DND-41 (cell line): ENCODE results near the gene GDPD1.
"Not testable (repeated sequence)": the region's sequence is repeated elsewhere in the genome, so short reads cannot be mapped to it uniquely, and the experiment has no call there.

Experiments
- ATAC-seq: fragments of 200-7000 bp; cut with Tn5 transposase; 3 replicates; pipeline ENCODE4 v1.9.1; 2021; ENCODE audit warnings: low read depth; ENCODE audit not compliant: insufficient read depth
- DNase-seq: peaks from one replicate; pipeline ENCODE4 v3.0.0-alpha.2; 2020
- H2AFZ ChIP-seq: 2 replicates; pipeline ENCODE4 v1.6.0; 2012; ENCODE audit warnings: low read depth, low read length
- H3K27ac ChIP-seq: 2 replicates; pipeline ENCODE4 v1.5.1; 2012; ENCODE audit warnings: low read length, inconsistent platforms
- H3K27me3 ChIP-seq: fragments of 200-600 bp; sonication (generic); 2 replicates; pipeline ENCODE4 v1.6.0; 2012; ENCODE audit warnings: low read length, mild to moderate bottlenecking, inconsistent platforms; ENCODE audit not compliant: insufficient read depth, poor library complexity
- H3K36me3 ChIP-seq: 2 replicates; pipeline ENCODE4 v1.5.1; 2012; ENCODE audit warnings: low read length, inconsistent platforms; ENCODE audit not compliant: insufficient read depth
- H3K4me1 ChIP-seq: 2 replicates; pipeline ENCODE4 v1.5.1; 2012; ENCODE audit warnings: mild to moderate bottlenecking, low read length; ENCODE audit not compliant: insufficient read depth
- H3K4me2 ChIP-seq: 2 replicates; pipeline ENCODE4 v1.6.0; 2012; ENCODE audit warnings: mild to moderate bottlenecking, moderate library complexity, low read length, inconsistent platforms; ENCODE audit not compliant: insufficient read depth
- H3K4me3 ChIP-seq, 2 experiments: fragments of 200-600 bp in 1 of 2; shearing (Covaris generic) in 1 of 2; 2 replicates each; pipeline ENCODE4 v1.5.1; 2012 to 2016; ENCODE audit warnings: inconsistent platforms in 2 of 2, low read length in 2 of 2, mild to moderate bottlenecking in 2 of 2, low read depth in 1 of 2, moderate library complexity in 1 of 2
- H3K79me2 ChIP-seq: 2 replicates; pipeline ENCODE4 v1.6.0; 2012; ENCODE audit warnings: low read length, inconsistent platforms; ENCODE audit not compliant: insufficient read depth
- H3K9ac ChIP-seq: 2 replicates; pipeline ENCODE4 v1.6.0; 2012; ENCODE audit warnings: low read depth, mild to moderate bottlenecking, inconsistent platforms, low read length, moderate library complexity
- H3K9me3 ChIP-seq: 2 replicates; pipeline ENCODE4 v1.5.1; 2012; ENCODE audit warnings: low read length, moderate library complexity, mild to moderate bottlenecking, inconsistent platforms; ENCODE audit not compliant: insufficient read depth, severe bottlenecking
- H4K20me1 ChIP-seq: 2 replicates; pipeline ENCODE4 v1.6.0; 2012; ENCODE audit warnings: low read length; ENCODE audit not compliant: insufficient read depth
- EZH2 ChIP-seq: IDR thresholded peaks from 3 replicates; pipeline ENCODE4 v1.6.1; 2012; ENCODE audit warnings: borderline replicate concordance, low read depth, mild to moderate bottlenecking, moderate library complexity, low read length, inconsistent platforms; ENCODE audit not compliant: severe bottlenecking
- TF ChIP-seq, protein P1 (sequence below): IDR thresholded peaks from 2 replicates; pipeline ENCODE4 v1.5.1; 2012; ENCODE audit warnings: borderline replicate concordance, low read length, moderate library complexity, mild to moderate bottlenecking; ENCODE audit not compliant: poor library complexity, severe bottlenecking; ENCODE audit errors: extremely low read depth

The GDPD1 gene

DNA sequence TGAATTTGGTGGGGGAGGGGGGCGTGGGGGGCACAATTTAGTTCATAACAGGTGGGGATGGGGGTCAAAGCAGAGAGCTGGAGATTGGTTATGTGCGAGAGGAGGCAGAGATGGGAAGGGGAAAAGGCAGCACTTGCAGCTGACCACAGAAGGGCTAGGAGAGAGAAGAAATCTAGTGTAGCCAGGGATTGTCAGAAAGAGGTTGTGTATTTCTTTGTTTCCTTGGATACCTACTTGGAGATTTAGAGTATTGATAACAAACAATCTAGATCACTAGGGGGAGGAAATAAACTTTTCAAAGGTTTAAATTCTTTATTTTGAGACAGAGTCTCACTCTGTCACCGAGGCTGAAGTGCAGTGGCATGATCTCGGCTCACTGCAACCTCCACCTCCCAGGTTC is 64.0 kb downstream of the GDPD1 start:
- H3K9me3 ChIP-seq: no peaks in the 10 kb centered on the region
- no peak for TF ChIP-seq EZH2
- TF ChIP-seq, protein P1, sequence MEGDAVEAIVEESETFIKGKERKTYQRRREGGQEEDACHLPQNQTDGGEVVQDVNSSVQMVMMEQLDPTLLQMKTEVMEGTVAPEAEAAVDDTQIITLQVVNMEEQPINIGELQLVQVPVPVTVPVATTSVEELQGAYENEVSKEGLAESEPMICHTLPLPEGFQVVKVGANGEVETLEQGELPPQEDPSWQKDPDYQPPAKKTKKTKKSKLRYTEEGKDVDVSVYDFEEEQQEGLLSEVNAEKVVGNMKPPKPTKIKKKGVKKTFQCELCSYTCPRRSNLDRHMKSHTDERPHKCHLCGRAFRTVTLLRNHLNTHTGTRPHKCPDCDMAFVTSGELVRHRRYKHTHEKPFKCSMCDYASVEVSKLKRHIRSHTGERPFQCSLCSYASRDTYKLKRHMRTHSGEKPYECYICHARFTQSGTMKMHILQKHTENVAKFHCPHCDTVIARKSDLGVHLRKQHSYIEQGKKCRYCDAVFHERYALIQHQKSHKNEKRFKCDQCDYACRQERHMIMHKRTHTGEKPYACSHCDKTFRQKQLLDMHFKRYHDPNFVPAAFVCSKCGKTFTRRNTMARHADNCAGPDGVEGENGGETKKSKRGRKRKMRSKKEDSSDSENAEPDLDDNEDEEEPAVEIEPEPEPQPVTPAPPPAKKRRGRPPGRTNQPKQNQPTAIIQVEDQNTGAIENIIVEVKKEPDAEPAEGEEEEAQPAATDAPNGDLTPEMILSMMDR: no peak
- H3K27me3 ChIP-seq: no peaks in the 10 kb centered on the region
- H2AFZ ChIP-seq: no peak overlapping the region
- ATAC-seq (no peak), DNase-seq (no peak)
- no peaks in the 10 kb centered on the region for H4K20me1 ChIP-seq
- H3K9ac ChIP-seq: no peak overlapping the region
- peaks cover 8% of the 10 kb centered on the region; the same call in 1 of the 2 replicates for H3K4me1 ChIP-seq
- H3K4me3 ChIP-seq: no peak overlapping the region
- no peak overlapping the region for H3K4me2 ChIP-seq
- H3K27ac ChIP-seq: no peak overlapping the region
- H3K79me2 ChIP-seq: no peaks in the 10 kb centered on the region
- H3K36me3 ChIP-seq: no peaks in the 10 kb centered on the region

DNA sequence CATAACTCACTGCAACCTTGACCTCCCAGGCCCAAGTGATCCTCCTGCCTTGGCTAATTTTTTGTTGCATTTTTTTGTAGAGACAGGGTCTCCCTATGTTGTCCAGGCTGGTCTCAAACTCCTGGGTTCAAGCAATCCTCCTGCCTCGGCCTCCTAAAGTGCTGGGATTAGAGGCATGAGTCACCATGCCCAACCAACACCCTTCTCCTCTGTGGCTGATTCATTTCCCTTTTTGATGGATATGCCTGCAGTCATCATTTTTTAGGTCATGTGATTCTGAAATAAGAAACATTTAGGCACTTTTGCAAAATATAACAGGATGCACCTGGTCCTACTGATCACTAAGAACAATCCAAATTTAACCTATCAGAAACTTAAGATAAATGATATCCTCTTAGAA is 67.1 kb downstream of the GDPD1 start:
- H3K27me3 ChIP-seq: no peaks in the 10 kb centered on the region
- H3K27ac ChIP-seq: no peak overlapping the region
- H3K4me2 ChIP-seq: no peak overlapping the region
- no peaks in the 10 kb centered on the region for H3K36me3 ChIP-seq
- DNase-seq (no peak), ATAC-seq (0 out of 3 replicates have a peak, but pooled peaks have one; percentile 27)
- no peak overlapping the region for H3K9ac ChIP-seq
- no peaks in the 10 kb centered on the region for H3K9me3 ChIP-seq
- no peaks in the 10 kb centered on the region for H4K20me1 ChIP-seq
- H3K79me2 ChIP-seq: no peaks in the 10 kb centered on the region
- H2AFZ ChIP-seq: no peak overlapping the region
- peaks cover 8% of the 10 kb centered on the region; the same call in 1 of the 2 replicates for H3K4me1 ChIP-seq
- TF ChIP-seq, protein P1: no peak
- TF ChIP-seq EZH2: no peak
- no peak overlapping the region for H3K4me3 ChIP-seq

DNA sequence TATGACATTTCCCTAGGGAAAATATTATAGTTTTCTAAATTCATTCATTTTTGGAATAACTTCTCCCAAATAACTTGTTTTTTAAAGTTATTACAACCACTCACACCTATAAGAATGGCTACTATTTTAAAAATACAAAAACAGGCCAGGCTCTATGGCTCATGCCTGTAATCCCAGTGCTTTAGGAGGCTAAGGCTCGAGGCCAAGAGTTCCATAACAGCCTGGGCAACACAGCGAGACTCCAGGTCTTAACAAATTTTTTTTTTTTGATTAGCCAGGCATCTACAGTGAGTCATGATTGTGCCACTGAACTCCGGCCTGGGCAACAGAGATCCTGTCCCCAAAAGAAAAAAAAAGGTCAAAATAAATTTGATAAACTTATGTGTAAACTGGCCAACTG is 67.6 kb downstream of the GDPD1 start:
- Histone ChIP-seq H4K20me1 (no peaks in the 10 kb centered on the region), H3K27ac (no peak overlapping the region), H3K79me2 (no peaks in the 10 kb centered on the region), H2AFZ (no peak overlapping the region), H3K4me3 (no peak overlapping the region), H3K36me3 (no peaks in the 10 kb centered on the region), H3K4me1 (peaks cover 8% of the 10 kb centered on the region; the same call in 1 of the 2 replicates), H3K9ac (no peak overlapping the region), H3K27me3 (no peaks in the 10 kb centered on the region), H3K4me2 (no peak overlapping the region), H3K9me3 (no peaks in the 10 kb centered on the region)
- ATAC-seq (no peak), DNase-seq (no peak)
- TF ChIP-seq, protein P1: no peak
- TF ChIP-seq EZH2: no peak

DNA sequence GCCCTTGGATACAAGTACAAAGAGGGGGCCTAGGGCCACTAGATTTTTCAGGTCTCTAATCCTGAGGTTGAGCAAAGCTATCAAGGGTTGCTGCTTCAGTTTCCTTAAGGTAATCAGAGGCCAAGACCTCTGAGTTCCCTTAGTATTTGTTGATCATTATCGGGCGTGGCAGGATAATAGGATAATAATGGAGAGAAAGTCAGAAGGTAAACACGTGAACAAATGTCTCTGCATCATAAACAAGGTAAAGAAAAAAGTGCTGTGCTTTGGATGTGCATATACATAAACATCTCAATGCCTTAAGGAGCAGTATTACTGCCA is 69.6 kb downstream of the GDPD1 start:
- no peaks in the 10 kb centered on the region for H3K27me3 ChIP-seq
- no peak overlapping the region for H3K4me3 ChIP-seq
- peaks cover 8% of the 10 kb centered on the region; the same call in 1 of the 2 replicates for H3K4me1 ChIP-seq
- no peak for DNase-seq
- no peak overlapping the region for H3K4me2 ChIP-seq
- no peaks in the 10 kb centered on the region for H3K9me3 ChIP-seq
- no peak overlapping the region for H2AFZ ChIP-seq
- H3K36me3 ChIP-seq: no peaks in the 10 kb centered on the region
- no peak for TF ChIP-seq EZH2
- TF ChIP-seq, protein P1: no peak
- no peaks in the 10 kb centered on the region for H4K20me1 ChIP-seq
- no peak overlapping the region for H3K9ac ChIP-seq
- H3K79me2 ChIP-seq: no peaks in the 10 kb centered on the region
- ATAC-seq: no peak
- no peak overlapping the region for H3K27ac ChIP-seq

DNA sequence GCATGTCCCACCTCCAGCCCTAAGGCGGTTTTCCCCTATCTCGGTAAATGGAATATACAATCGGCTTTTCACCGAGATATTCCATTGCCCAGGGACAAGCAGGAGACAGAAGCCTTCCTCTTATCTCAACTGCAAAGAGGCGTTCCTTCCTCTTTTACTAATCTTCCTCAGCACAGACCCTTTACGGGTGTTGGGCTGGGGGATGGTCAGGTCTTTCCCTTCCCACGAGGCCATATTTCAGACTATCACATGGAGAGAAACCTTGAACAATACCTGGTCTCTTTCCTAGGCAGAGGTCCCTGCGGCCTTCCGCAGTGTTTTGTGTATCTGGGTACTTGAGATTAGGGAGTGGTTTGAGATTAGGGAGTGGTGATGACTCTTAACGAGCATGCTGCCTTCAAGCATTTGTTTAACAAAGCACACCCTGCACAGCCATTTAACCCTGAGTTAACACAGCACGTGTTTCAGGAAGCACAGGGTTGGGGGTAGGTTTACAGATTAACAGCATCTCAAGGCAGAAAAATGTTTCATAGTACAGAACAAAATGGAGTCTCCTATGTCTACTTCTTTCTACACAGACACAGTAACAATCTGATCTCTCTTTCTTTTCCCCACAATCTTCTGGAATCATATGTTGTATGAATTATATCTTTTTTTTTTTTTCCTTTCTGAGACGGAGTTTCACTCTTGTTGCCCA is 70.1 kb downstream of the GDPD1 start:
- H4K20me1 ChIP-seq, H3K9ac ChIP-seq, H3K36me3 ChIP-seq, H3K9me3 ChIP-seq, H3K79me2 ChIP-seq, DNase-seq, H3K4me1 ChIP-seq, ATAC-seq, H2AFZ ChIP-seq, H3K4me2 ChIP-seq, H3K27me3 ChIP-seq, H3K27ac ChIP-seq, H3K4me3 ChIP-seq: not testable (repeated sequence)
